NCI-H524 treated with DMSO at 0.1 percent for 48 hours (cell line): ENCODE results near the gene ANKRD49.

Experiments used
- DNase-seq: peaks from one replicate; lab custom pipeline; 2025; lab: John Stamatoyannopoulos, UW

Gene ANKRD49

DNA sequence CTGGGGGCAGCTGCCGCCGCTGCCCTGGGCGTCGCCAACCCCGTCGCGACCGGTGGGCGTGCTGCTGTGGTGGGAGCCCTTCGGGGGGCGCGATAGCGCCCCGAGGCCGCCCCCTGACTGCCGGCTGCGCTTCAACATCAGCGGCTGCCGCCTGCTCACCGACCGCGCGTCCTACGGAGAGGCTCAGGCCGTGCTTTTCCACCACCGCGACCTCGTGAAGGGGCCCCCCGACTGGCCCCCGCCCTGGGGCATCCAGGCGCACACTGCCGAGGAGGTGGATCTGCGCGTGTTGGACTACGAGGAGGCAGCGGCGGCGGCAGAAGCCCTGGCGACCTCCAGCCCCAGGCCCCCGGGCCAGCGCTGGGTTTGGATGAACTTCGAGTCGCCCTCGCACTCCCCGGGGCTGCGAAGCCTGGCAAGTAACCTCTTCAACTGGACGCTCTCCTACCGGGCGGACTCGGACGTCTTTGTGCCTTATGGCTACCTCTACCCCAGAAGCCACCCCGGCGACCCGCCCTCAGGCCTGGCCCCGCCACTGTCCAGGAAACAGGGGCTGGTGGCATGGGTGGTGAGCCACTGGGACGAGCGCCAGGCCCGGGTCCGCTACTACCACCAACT is 51.0 kb downstream of the ANKRD49 start:
- no peak for DNase-seq

DNA sequence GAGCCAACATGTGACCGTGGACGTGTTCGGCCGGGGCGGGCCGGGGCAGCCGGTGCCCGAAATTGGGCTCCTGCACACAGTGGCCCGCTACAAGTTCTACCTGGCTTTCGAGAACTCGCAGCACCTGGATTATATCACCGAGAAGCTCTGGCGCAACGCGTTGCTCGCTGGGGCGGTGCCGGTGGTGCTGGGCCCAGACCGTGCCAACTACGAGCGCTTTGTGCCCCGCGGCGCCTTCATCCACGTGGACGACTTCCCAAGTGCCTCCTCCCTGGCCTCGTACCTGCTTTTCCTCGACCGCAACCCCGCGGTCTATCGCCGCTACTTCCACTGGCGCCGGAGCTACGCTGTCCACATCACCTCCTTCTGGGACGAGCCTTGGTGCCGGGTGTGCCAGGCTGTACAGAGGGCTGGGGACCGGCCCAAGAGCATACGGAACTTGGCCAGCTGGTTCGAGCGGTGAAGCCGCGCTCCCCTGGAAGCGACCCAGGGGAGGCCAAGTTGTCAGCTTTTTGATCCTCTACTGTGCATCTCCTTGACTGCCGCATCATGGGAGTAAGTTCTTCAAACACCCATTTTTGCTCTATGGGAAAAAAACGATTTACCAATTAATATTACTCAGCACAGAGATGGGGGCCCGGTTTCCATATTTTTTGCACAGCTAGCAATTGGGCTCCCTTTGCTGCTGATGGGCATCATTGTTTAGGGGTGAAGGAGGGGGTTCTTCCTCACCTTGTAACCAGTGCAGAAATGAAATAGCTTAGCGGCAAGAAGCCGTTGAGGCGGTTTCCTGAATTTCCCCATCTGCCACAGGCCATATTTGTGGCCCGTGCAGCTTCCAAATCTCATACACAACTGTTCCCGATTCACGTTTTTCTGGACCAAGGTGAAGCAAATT is 51.7 kb downstream of the ANKRD49 start:
- DNase-seq = no peak

DNA sequence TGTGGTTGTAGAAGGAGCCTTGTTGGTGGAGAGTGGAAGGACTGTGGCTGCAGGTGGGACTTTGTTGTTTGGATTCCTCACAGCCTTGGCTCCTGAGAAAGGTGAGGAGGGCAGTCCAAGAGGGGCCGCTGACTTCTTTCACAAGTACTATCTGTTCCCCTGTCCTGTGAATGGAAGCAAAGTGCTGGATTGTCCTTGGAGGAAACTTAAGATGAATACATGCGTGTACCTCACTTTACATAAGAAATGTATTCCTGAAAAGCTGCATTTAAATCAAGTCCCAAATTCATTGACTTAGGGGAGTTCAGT is 52.3 kb downstream of the ANKRD49 start:
- no peak for DNase-seq

DNA sequence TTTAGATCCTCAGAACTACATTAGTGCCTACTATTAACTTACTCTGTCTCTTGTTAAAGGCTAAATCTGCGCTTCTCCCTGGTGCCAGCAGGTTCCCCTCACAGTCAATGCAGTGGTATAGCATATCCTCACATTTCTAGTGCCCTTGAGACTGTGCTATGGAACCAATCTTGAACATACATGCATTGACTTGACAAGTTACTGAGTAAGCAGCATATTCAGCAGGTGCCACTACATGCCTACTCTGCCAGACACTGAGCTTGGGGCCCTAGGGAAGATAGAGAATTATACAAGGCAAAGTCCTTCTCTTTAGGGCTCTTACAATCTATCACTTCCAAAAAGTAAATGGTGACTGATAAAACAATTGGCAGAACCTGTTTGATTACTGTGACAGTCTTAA is 53.1 kb downstream of the ANKRD49 start:
- DNase-seq = no peak

DNA sequence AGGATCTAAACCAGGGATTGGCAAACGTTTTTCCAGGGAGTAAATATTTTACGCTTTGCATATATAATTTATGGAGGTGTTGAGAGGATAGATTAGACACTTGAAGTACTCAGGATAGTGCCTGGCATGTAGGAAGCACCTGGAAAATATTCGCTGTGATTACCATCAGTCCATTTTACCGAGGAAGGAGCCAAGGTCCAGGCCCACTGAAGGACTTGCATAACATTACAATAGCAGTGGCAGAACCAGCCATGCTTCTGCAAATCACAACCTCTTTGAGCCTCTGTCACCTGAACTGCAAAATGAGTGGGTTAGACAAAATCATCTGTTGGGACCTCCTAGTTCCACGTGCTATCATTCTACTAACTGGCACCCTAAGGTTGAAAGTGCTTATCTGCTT is 55.4 kb downstream of the ANKRD49 start:
- DNase-seq = no peak
